ENCODE data around the gene NTNG1. TPM values are rescaled to one million over a fixed set of nuclear protein-coding genes. Genes with fewer than 3 reads are reported as not detected.
A peak's percentile ranks its signal among the peaks of the same experiment; 100 is the strongest.

The NTNG1 gene
- 3.4 and 4.1 TPM in 2 replicates for total RNA-seq (2021; fragmentation: NEBNext Ultra II Directional; extraction: Animal tissue kit (Norgen Biotek cat#: 25700))
- 0.83 and 1.2 TPM in 2 replicates for polyA plus RNA-seq (2011; rRNA removed)
- 1.2 TPM for polyA plus RNA-seq (2011; cell fraction: cytosol; rRNA removed)
- polyA plus RNA-seq (2011; cell fraction: nucleus; rRNA removed) = 1.4 TPM
- 0.62 to 1.7 TPM (median 0.97 TPM) in 4 replicates for polyA plus RNA-seq (2012, experiment 1 of 2)
- 0.20 TPM for polyA plus RNA-seq (2012, experiment 2 of 2)
- 2.6 TPM for polyA plus RNA-seq (2013, experiment 1 of 2)
- 2.9 TPM for polyA plus RNA-seq (2013, experiment 2 of 2)
- polyA minus RNA-seq (2011; rRNA and poly(A)+ RNA removed) = 3.4 and 3.7 TPM in 2 replicates
- 0.73 TPM for polyA minus RNA-seq (2011; cell fraction: cytosol; rRNA and poly(A)+ RNA removed)
- polyA minus RNA-seq (2011; cell fraction: nucleus; rRNA and poly(A)+ RNA removed) = 13.4 TPM
- long read RNA-seq, experiment 1, partial matches to known transcripts = 1 of 1 reads
- long read RNA-seq, experiment 1, other reads (novel, unspliced or antisense) = 0 of 1 reads
- long read RNA-seq, experiment 2, partial matches to known transcripts = 1 of 5 reads
- long read RNA-seq, experiment 2, other reads (novel, unspliced or antisense) = 4 of 5 reads

DNA sequence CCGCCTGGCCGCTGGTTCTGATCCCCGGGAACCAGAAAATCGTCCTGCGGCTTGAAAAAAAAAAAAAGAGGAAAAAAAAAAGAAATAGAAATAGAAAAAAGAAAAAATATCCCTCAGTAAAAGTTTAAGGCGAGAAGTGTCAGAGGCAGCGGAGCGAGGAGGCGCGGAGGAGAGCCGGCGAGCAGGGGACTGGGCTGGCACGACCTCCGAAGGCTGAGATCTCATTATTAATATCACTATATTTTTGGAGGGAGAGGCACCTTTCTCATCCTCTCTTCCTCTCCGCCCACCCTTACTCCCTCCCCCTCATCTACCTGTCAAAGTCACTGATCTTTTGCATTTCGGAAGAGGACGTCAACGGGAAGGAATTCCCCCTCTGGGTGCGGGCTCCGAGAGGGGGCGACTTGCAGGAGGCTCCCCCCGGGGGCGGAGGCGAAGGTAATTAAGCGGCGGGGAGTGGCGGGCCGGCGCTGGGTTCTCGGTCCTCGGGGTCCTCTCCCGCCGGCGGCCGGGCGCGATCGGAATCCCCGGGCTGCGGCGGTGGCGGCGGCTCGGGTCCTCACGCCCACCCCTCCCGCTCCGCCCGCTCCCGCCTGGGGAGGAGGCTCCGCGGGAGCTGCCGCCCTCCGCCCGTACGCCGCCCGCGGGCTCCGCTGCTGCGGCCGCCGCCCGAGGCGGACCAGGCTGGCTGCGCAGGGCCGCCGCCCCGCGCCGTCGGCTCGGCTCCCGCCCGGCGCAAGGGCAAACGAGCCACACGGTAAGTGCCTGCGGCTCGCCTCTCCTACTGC lies at the start of gene NTNG1:
NTNG1 (plus strand) TSS at position 337 of the 788 bp plus-strand sequence.
- Histone ChIP-seq H3K9me3 (ENCODE audit: insufficient read depth in 2 of 2, low read depth in 1 of 2, low read length in 1 of 2) (no peaks in the 10 kb centered on the region), H4K91ac (replicated peaks; ENCODE audit: insufficient read length, low read length) (no peak within 1 kb of the TSS), H3K14ac (ENCODE audit: insufficient read length) (no peak within 1 kb of the TSS), H4K8ac (ENCODE audit: extremely low read depth, insufficient read depth, low read length) (no peak within 1 kb of the TSS), H2BK5ac (ENCODE audit: low read depth, low read length) (peak within 1 kb of the TSS; percentile 55; the same call in 1 of the 2 replicates), H2AK5ac (ENCODE audit: low read depth, low read length) (no peak within 1 kb of the TSS), H2AFZ (ENCODE audit: low read length) (peak within 1 kb of the TSS; percentile 92; the same call in 1 of the 2 replicates), H4K5ac (ENCODE audit: insufficient read length, low read depth, low read length) (no peak within 1 kb of the TSS), H3K4me1 (replicated peaks in 1 of 4; ENCODE audit: control insufficient read depth in 3 of 4, insufficient read depth in 4 of 4, low read length in 3 of 4) (peaks cover 0 to 4% (median 0%) of the 10 kb centered on the region in 4 experiments; a peak in 2 of 7 replicates), H3K23ac (ENCODE audit: insufficient read length) (no peak within 1 kb of the TSS), H3K4me2 (ENCODE audit: insufficient read depth in 1 of 2, low read depth in 2 of 2, low read length in 2 of 2) (peak within 1 kb of the TSS; percentile 97 to 98), H3K27ac (ENCODE audit: low read depth, low read length) (no peak within 1 kb of the TSS), H3K36me3 (ENCODE audit: control insufficient read depth in 2 of 4, insufficient read depth in 4 of 4, low read length in 3 of 4) (no peaks in the 10 kb centered on the region), H2BK120ac (replicated peaks; ENCODE audit: low read depth, low read length) (no peak within 1 kb of the TSS), H2BK20ac (ENCODE audit: low read length) (no peak within 1 kb of the TSS), H3K56ac (replicated peaks; ENCODE audit: insufficient read length, low read depth, low read length) (no peak within 1 kb of the TSS), H4K20me1 (replicated peaks in 1 of 2; ENCODE audit: control insufficient read depth in 1 of 2, insufficient read depth in 2 of 2, low read length in 2 of 2) (no peaks in the 10 kb centered on the region), H3K4ac (replicated peaks; ENCODE audit: insufficient read length, low read depth, low read length) (no peak within 1 kb of the TSS), H3K79me2 (ENCODE audit: control insufficient read depth in 1 of 2, insufficient read depth in 2 of 2, low read length in 2 of 2) (no peaks in the 10 kb centered on the region), H2BK12ac (ENCODE audit: low read depth, low read length) (peak within 1 kb of the TSS; percentile 7; the same call in 1 of the 2 replicates), H3K23me2 (ENCODE audit: low read depth, low read length) (peaks cover 17% of the 10 kb centered on the region), H3K18ac (ENCODE audit: extremely low read depth, low read length) (no peak within 1 kb of the TSS; the same call in 1 of the 2 replicates), H3K4me3 (ENCODE audit: extremely low read depth in 1 of 4, insufficient read depth in 2 of 4, low read depth in 3 of 4, low read length in 4 of 4) (peak within 1 kb of the TSS; percentile 77 to 85 (median 82)), H3K27me3 (replicated peaks in 1 of 4; ENCODE audit: control insufficient read depth in 3 of 4, extremely low read depth in 1 of 4, insufficient read depth in 3 of 4, low read length in 3 of 4) (no peaks in the 10 kb centered on the region; a peak in 3 of 7 replicates), H3K79me1 (ENCODE audit: low read depth, low read length) (no peaks in the 10 kb centered on the region), H2BK15ac (ENCODE audit: low read length) (no peak within 1 kb of the TSS), H3K9ac (replicated peaks in 1 of 4; ENCODE audit: extremely low read depth in 1 of 4, low read depth in 3 of 4, low read length in 3 of 4) (no peak within 1 kb of the TSS)
- peak in 1 of 2 experiments; percentile 69 for DNase-seq (ENCODE audit: low read depth in 1 of 2, low spot score in 2 of 2)
- ChIA-PET POLR2A (ENCODE audit: partially characterized antibody) (interaction anchor here (2.2 kb wide), 1 partner anchor 83 kb away, joined by 11 read pairs; no protein-coding TSS in a partner anchor), CTCF (ENCODE audit: partially characterized antibody) (interaction anchor here (0.5 to 2.1 kb wide), 5 partner anchors 19 to 1185 kb away, joined by 3 to 8 read pairs (median 3); partner anchors contain the start of gene PRMT6)
- 0% methylated on average over 32 of the region's 79 CpGs; no CpG with 5 or more reads in 1 of the 2 experiments for WGBS, 2 experiments (ENCODE audit: extremely low coverage in 1 of 2, insufficient coverage in 1 of 2, insufficient read length in 1 of 2, insufficient replicate concordance in 2 of 2, low coverage in 1 of 2, low lambda C conversion rate in 2 of 2, missing lambda C conversion rate in 1 of 2)
- FAIRE-seq = no peak
- TF ChIP-seq KDM5A (IDR thresholded peaks at IDR 0.05; ENCODE audit: low read length) = no peak
- TF ChIP-seq SP4 (IDR thresholded peaks at IDR 0.05; ENCODE audit: low read length) = no peak
- TF ChIP-seq RXRA (IDR thresholded peaks at IDR 0.05; ENCODE audit: insufficient read depth, low read depth, low read length) = no peak
- TF ChIP-seq TAF7 (optimal IDR thresholded peaks at IDR 0.05; ENCODE audit: borderline replicate concordance, low read depth, low read length) = no peak
- TF ChIP-seq CEBPB (IDR thresholded peaks at IDR 0.05; ENCODE audit: low read depth, low read length) = no peak
- TF ChIP-seq JUND (IDR thresholded peaks at IDR 0.05; ENCODE audit: low read length) = no peak
- no peak for TF ChIP-seq MAFK (IDR thresholded peaks at IDR 0.05; ENCODE audit: low read depth, low read length)
- TF ChIP-seq, protein P1, sequence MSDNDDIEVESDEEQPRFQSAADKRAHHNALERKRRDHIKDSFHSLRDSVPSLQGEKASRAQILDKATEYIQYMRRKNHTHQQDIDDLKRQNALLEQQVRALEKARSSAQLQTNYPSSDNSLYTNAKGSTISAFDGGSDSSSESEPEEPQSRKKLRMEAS (IDR thresholded peaks at IDR 0.05) = no peak
- no peak for TF ChIP-seq YY1 (IDR thresholded peaks at IDR 0.05; ENCODE audit: low read depth, low read length)
- TF ChIP-seq SP2 (IDR thresholded peaks at IDR 0.05; ENCODE audit: low read length) = no peak
